Fibroblast of lung (primary cell): Measurements from ENCODE around the gene POLN. TPM values are rescaled to one million over a fixed set of nuclear protein-coding genes. Genes with fewer than 3 reads are reported as not detected.

Source experiments
- DNase-seq, 2 donors: peaks; one replicate each; pipeline versions ENCODE4 v3.0.0 to v3.0.0-alpha.2; 2010; ENCODE audit warnings: low read depth in 2 of 2
- H2AFZ ChIP-seq: 2 replicates; pipeline ENCODE4 v1.5.1; 2012; ENCODE audit warnings: low read length, control low read depth, inconsistent platforms
- H3K27ac ChIP-seq: 2 replicates; pipeline ENCODE4 v1.5.1; 2011; ENCODE audit warnings: low read length, control low read depth; ENCODE audit not compliant: insufficient read depth
- H3K27me3 ChIP-seq: 2 replicates; pipeline ENCODE4 v1.5.1; 2011; ENCODE audit warnings: mild to moderate bottlenecking, low read length; ENCODE audit not compliant: control insufficient read depth, insufficient read depth
- H3K36me3 ChIP-seq: 2 replicates; pipeline ENCODE4 v1.5.1; 2011; ENCODE audit warnings: low read length; ENCODE audit not compliant: control insufficient read depth, insufficient read depth
- H3K4me1 ChIP-seq: 2 replicates; pipeline ENCODE4 v1.5.1; 2011; ENCODE audit warnings: low read length; ENCODE audit not compliant: control insufficient read depth, insufficient read depth; ENCODE audit errors: extremely low read depth
- H3K4me2 ChIP-seq: 2 replicates; pipeline ENCODE4 v1.5.1; 2011; ENCODE audit warnings: low read length, control low read depth; ENCODE audit not compliant: insufficient read depth; ENCODE audit errors: extremely low read depth
- H3K4me3 ChIP-seq, 4 experiments: fragments of 200-600 bp in 1 of 4; sonication (generic) in 1 of 4; replicated peaks in 1 of 4; 2 replicates each; pipeline ENCODE4 v1.5.1; 2011 to 2016; ENCODE audit warnings: low read length in 4 of 4, low read depth in 3 of 4, mild to moderate bottlenecking in 3 of 4, control low read depth in 2 of 4, inconsistent platforms in 1 of 4, mixed read lengths in 1 of 4; ENCODE audit not compliant: insufficient read depth in 1 of 4; ENCODE audit errors: control extremely low read depth in 1 of 4
- H3K79me2 ChIP-seq: 2 replicates; pipeline ENCODE4 v1.5.1; 2012; ENCODE audit warnings: mild to moderate bottlenecking, low read length, inconsistent platforms; ENCODE audit not compliant: control insufficient read depth, insufficient read depth
- H3K9ac ChIP-seq: 2 replicates; pipeline ENCODE4 v1.5.1; 2011; ENCODE audit warnings: mild to moderate bottlenecking, low read length, control low read depth; ENCODE audit not compliant: insufficient read depth
- H3K9me3 ChIP-seq: 2 replicates; pipeline ENCODE4 v1.5.1; 2012; ENCODE audit warnings: low read depth, low read length; ENCODE audit not compliant: control insufficient read depth, insufficient read depth
- H4K20me1 ChIP-seq: 2 replicates; pipeline ENCODE4 v1.5.1; 2011; ENCODE audit warnings: low read length; ENCODE audit not compliant: control insufficient read depth, insufficient read depth; ENCODE audit errors: extremely low read depth
- CTCF ChIP-seq, 2 donors: IDR thresholded peaks in 1 of 2; conservative IDR thresholded peaks in 1 of 2; 1 replicate in 1 of 2; 2 replicates in 1 of 2; pipeline ENCODE4 v1.5.1; 2011 to 2012; ENCODE audit warnings: low read length in 2 of 2, control low read depth in 1 of 2, inconsistent platforms in 1 of 2, low read depth in 1 of 2, mild to moderate bottlenecking in 1 of 2
- EZH2 ChIP-seq: IDR thresholded peaks from 2 replicates; pipeline ENCODE4 v1.5.1; 2012; ENCODE audit warnings: low read length, control low read depth, mild to moderate bottlenecking; ENCODE audit errors: missing control alignments
- polyA plus RNA-seq, 2 donors: library from polyadenylated mRNA; depleted of rRNA in 1 of 2; stranded (reverse) in 1 of 2; unstranded in 1 of 2; fragments of >200 nt; gene quantifications; 2 replicates each; pipeline ENCODE4 v1.2.1, GENCODE V29; 2011 to 2012; ENCODE audit warnings: missing spikeins in 1 of 2
- total RNA-seq: library from RNA; depleted of rRNA; stranded (reverse); fragments of >200 nt; gene quantifications from 2 replicates; pipeline ENCODE4 v1.2.1, GENCODE V29; 2014

The POLN gene
- total and polyA plus RNA-seq, 2 donors (not counting 1 experiment from before 2014, with no cell fraction given): 0.58 to 5.6 TPM

GRCh38 chr4:2194496-2194895 is 47.4 kb downstream of the POLN start:
- no peaks in the 10 kb centered on the region for H3K27me3 ChIP-seq
- no peaks in the 10 kb centered on the region for H4K20me1 ChIP-seq
- no peak overlapping the region for H3K4me3 ChIP-seq
- TF ChIP-seq EZH2 (no peak), CTCF (conservative IDR thresholded peaks at IDR 0.05 in 1 of 2, IDR thresholded peaks at IDR 0.05 in 1 of 2; ENCODE audit: low read depth in 1 of 2, low read length in 2 of 2) (no peak)
- no peaks in the 10 kb centered on the region for H3K4me1 ChIP-seq
- no peaks in the 10 kb centered on the region for H3K79me2 ChIP-seq
- DNase-seq: peak in 1 of 2 donors; percentile 25
- H3K4me2 ChIP-seq: no peak overlapping the region
- H2AFZ ChIP-seq: no peak overlapping the region
- H3K9ac ChIP-seq: no peak overlapping the region
- H3K27ac ChIP-seq: no peak overlapping the region
- H3K9me3 ChIP-seq: no peaks in the 10 kb centered on the region
- no peaks in the 10 kb centered on the region for H3K36me3 ChIP-seq

GRCh38 chr4:2193326-2193725 is 48.6 kb downstream of the POLN start:
- H3K4me3 ChIP-seq: no peak overlapping the region
- DNase-seq: no peak
- H3K4me2 ChIP-seq: no peak overlapping the region
- no peak overlapping the region for H3K9ac ChIP-seq
- no peak overlapping the region for H2AFZ ChIP-seq
- H3K27me3 ChIP-seq: no peaks in the 10 kb centered on the region
- H3K27ac ChIP-seq: no peak overlapping the region
- no peaks in the 10 kb centered on the region for H3K9me3 ChIP-seq
- H3K36me3 ChIP-seq: no peaks in the 10 kb centered on the region
- no peak for TF ChIP-seq CTCF (conservative IDR thresholded peaks at IDR 0.05 in 1 of 2, IDR thresholded peaks at IDR 0.05 in 1 of 2; ENCODE audit: low read depth in 1 of 2, low read length in 2 of 2)
- TF ChIP-seq EZH2: no peak
- no peaks in the 10 kb centered on the region for H4K20me1 ChIP-seq
- no peaks in the 10 kb centered on the region for H3K4me1 ChIP-seq
- no peaks in the 10 kb centered on the region for H3K79me2 ChIP-seq

- no peaks in the 10 kb centered on the region for H4K20me1 ChIP-seq
- H3K4me3 ChIP-seq: no peak overlapping the region
- H3K9me3 ChIP-seq: no peaks in the 10 kb centered on the region
These were observed 55.1 kb downstream of the POLN start for GRCh38 chr4:2186865-2187172.

More at GRCh38 chr4:2186865-2187172, 55.1 kb downstream of the POLN start:
- no peak for TF ChIP-seq CTCF (conservative IDR thresholded peaks at IDR 0.05 in 1 of 2, IDR thresholded peaks at IDR 0.05 in 1 of 2; ENCODE audit: low read depth in 1 of 2, low read length in 2 of 2)
- TF ChIP-seq EZH2: no peak
- Histone ChIP-seq H3K27me3 (no peaks in the 10 kb centered on the region), H3K27ac (no peak overlapping the region), H3K4me2 (no peak overlapping the region), H3K4me1 (no peaks in the 10 kb centered on the region), H3K9ac (no peak overlapping the region), H3K79me2 (no peaks in the 10 kb centered on the region), H3K36me3 (no peaks in the 10 kb centered on the region), H2AFZ (no peak overlapping the region)
- no peak for DNase-seq
